ENCODE measurements around the gene PTPRCAP. TPM values are rescaled to one million over a fixed set of nuclear protein-coding genes. Genes with fewer than 3 reads are reported as not detected.
A peak's percentile ranks its signal among the peaks of the same experiment; 100 is the strongest.

PTPRCAP gene
- total and polyA plus RNA-seq, 10 of the 15 experiments (the other 5 are each of a cell fraction or from before 2014, with no cell fraction given) = 4.7 to 266 (median 125) TPM

- TF ChIP-seq BCL3 (IDR thresholded peaks at IDR 0.05; ENCODE audit: borderline replicate concordance, insufficient read depth, low read depth, low read length, poor library complexity, severe bottlenecking) (no peak), IKZF2 (IDR thresholded peaks at IDR 0.05) (peak; percentile 70 to 78), ASH2L (IDR thresholded peaks at IDR 0.05; ENCODE audit: borderline replicate concordance, low read depth) (no peak), MEF2B (IDR thresholded peaks at IDR 0.05; ENCODE audit: partially characterized antibody, poor library complexity, severe bottlenecking) (no peak), NBN (IDR thresholded peaks at IDR 0.05) (peak; percentile 99), ZNF24 (IDR thresholded peaks at IDR 0.05) (0 out of 2 replicates have a peak, but pooled peaks have one; percentile 39), CEBPZ (IDR thresholded peaks at IDR 0.05; ENCODE audit: low read depth, low read length) (no peak), PML (IDR thresholded peaks at IDR 0.05; ENCODE audit: low read length) (no peak), PKNOX1 (IDR thresholded peaks at IDR 0.05) (0 out of 2 replicates have a peak, but pooled peaks have one; percentile 23), KLF5 (IDR thresholded peaks at IDR 0.05; ENCODE audit: partially characterized antibody) (no peak), EZH2 (IDR thresholded peaks at IDR 0.05; ENCODE audit: borderline replicate concordance, control insufficient read depth, low read depth, low read length) (no peak), SP1 (IDR thresholded peaks at IDR 0.05; ENCODE audit: low read depth, low read length) (peak; percentile 79), PBX3 (IDR thresholded peaks at IDR 0.05; ENCODE audit: insufficient replicate concordance, low read depth, low read length) (peak; percentile 44), IKZF1 (conservative IDR thresholded peaks at IDR 0.05) (peak; percentile 78; the same call in 1 of the 2 replicates), TCF12 (IDR thresholded peaks at IDR 0.05; ENCODE audit: low read depth, low read length) (peak; percentile 99), BACH1 (IDR thresholded peaks at IDR 0.05; ENCODE audit: borderline replicate concordance) (no peak), SKIL (IDR thresholded peaks at IDR 0.05; ENCODE audit: low read depth, poor library complexity, severe bottlenecking) (peak; percentile 71), SREBF2 (IDR thresholded peaks at IDR 0.05; ENCODE audit: low read length) (no peak), SMC3 (IDR thresholded peaks at IDR 0.05; ENCODE audit: borderline replicate concordance, low read length) (no peak), PAX5 (IDR thresholded peaks at IDR 0.05; ENCODE audit: borderline replicate concordance, low read depth, low read length) (peak; percentile 84), NR2C1 (IDR thresholded peaks at IDR 0.05) (peak; percentile 39; the same call in 1 of the 2 replicates)
Measured at GRCh38 chr11:67436459-67437081, 912 bp downstream of the PTPRCAP start (continued).

Data from GM12878 (cell line).